B cell (primary cell): ENCODE data around the gene HMBS. TPM values are rescaled to one million over a fixed set of nuclear protein-coding genes. Genes with fewer than 3 reads are reported as not detected.

Experiments used
- ATAC-seq: fragments of 200-7000 bp; cut with Tn5 transposase; one replicate; pipeline ENCODE4 v1.10.0; 2021; ENCODE audit warnings: low read depth, mild to moderate bottlenecking, moderate number of reproducible peaks, moderate library complexity
- CTCF ChIA-PET: fragments of 350-600 bp; sonication (Branson Sonifier 250); formaldehyde crosslinking; loops from one replicate; lab custom pipeline; 2021; ENCODE audit warnings: antibody characterized with exemption, inconsistent platforms; lab: Charles Lee
- POLR2A ChIA-PET: fragments of 350-600 bp; sonication (Branson Sonifier 250); formaldehyde crosslinking; loops from one replicate; lab custom pipeline; 2021; ENCODE audit warnings: antibody characterized with exemption; lab: Charles Lee
- DNase-seq: peaks from one replicate; pipeline ENCODE4 v3.0.0; 2013
- H2AFZ ChIP-seq: 2 replicates; pipeline ENCODE4 v1.6.1; 2012; ENCODE audit warnings: mild to moderate bottlenecking, low read depth, low read length; ENCODE audit not compliant: insufficient read depth, poor library complexity, severe bottlenecking
- H3K27ac ChIP-seq, 2 donors: 1 replicate in 1 of 2; 2 replicates in 1 of 2; pipeline ENCODE4 v1.5.1; 2012 to 2013; ENCODE audit warnings: low read length in 2 of 2, mild to moderate bottlenecking in 2 of 2, moderate library complexity in 1 of 2
- H3K27me3 ChIP-seq, 4 experiments: fragments of 200-600 bp in 1 of 4; sonication (generic) in 1 of 4; replicated peaks in 1 of 4; 1 replicate in 2 of 4; 2 replicates in 2 of 4; pipeline versions ENCODE4 v1.6.1 to v1.7.0; 2013 to 2016; ENCODE audit warnings: low read length in 3 of 4, mild to moderate bottlenecking in 2 of 4, mixed read lengths in 1 of 4, moderate library complexity in 1 of 4; ENCODE audit not compliant: insufficient read depth in 4 of 4, control insufficient read depth in 3 of 4; ENCODE audit errors: control extremely low read depth in 1 of 4
- H3K36me3 ChIP-seq, 2 experiments: replicated peaks in 1 of 2; 1 replicate in 1 of 2; 2 replicates in 1 of 2; pipeline versions ENCODE4 v1.6.1 to v1.7.1; 2013; ENCODE audit warnings: low read length in 1 of 2; ENCODE audit not compliant: insufficient read depth in 2 of 2, control insufficient read depth in 1 of 2; ENCODE audit errors: control extremely low read depth in 1 of 2, extremely low read depth in 1 of 2
- H3K4me1 ChIP-seq, 2 donors: fragments of 200-600 bp in 1 of 2; sonication (generic) in 1 of 2; 1 replicate in 1 of 2; 2 replicates in 1 of 2; pipeline versions ENCODE4 v1.5.1 to v1.6.1; 2013 to 2017; ENCODE audit warnings: low read length in 2 of 2; ENCODE audit not compliant: control insufficient read depth in 2 of 2, insufficient read depth in 2 of 2
- H3K4me2 ChIP-seq: replicated peaks from 2 replicates; pipeline ENCODE3; 2012; ENCODE audit warnings: mild to moderate bottlenecking, low read depth, low read length; ENCODE audit not compliant: poor library complexity, severe bottlenecking
- H3K4me3 ChIP-seq, 5 experiments: fragments of 200-600 bp in 1 of 5; sonication (generic) in 1 of 5; 1 replicate in 3 of 5; 2 replicates in 2 of 5; pipeline versions ENCODE4 v1.5.1 to v1.7.0; 2011 to 2016; ENCODE audit warnings: low read length in 4 of 5, mild to moderate bottlenecking in 4 of 5, low read depth in 2 of 5, control low read depth in 1 of 5, moderate library complexity in 1 of 5; ENCODE audit not compliant: insufficient read depth in 1 of 5; ENCODE audit errors: control extremely low read depth in 1 of 5, extremely low read depth in 1 of 5
- H3K79me2 ChIP-seq: fragments of 200-600 bp; sonication (generic); one replicate; pipeline ENCODE4 v1.6.0; 2016; ENCODE audit warnings: low read length; ENCODE audit not compliant: control insufficient read depth, insufficient read depth
- H3K9ac ChIP-seq: fragments of 200-600 bp; sonication (generic); 2 replicates; pipeline ENCODE4 v1.6.1; 2017; ENCODE audit warnings: mild to moderate bottlenecking, low read length, moderate library complexity
- H3K9me3 ChIP-seq, 3 donors: one replicate each; pipeline versions ENCODE4 v1.6.1 to v1.7.1; 2013; ENCODE audit warnings: low read length in 2 of 3; ENCODE audit not compliant: control insufficient read depth in 2 of 3, insufficient read depth in 1 of 3; ENCODE audit errors: control extremely low read depth in 1 of 3
- H4K20me1 ChIP-seq: 2 replicates; pipeline ENCODE4 v1.6.0; 2012; ENCODE audit warnings: mild to moderate bottlenecking, low read length; ENCODE audit not compliant: insufficient read depth, control insufficient read depth, poor library complexity, severe bottlenecking
- H3K27ac Mint-ChIP-seq: one replicate; pipeline ENCODE4 v1.8.0; 2021; ENCODE audit warnings: mixed read lengths
- H3K27me3 Mint-ChIP-seq: one replicate; pipeline ENCODE4 v1.8.0; 2021; ENCODE audit warnings: mixed read lengths
- H3K4me1 Mint-ChIP-seq: one replicate; pipeline ENCODE4 v1.8.0; 2021; ENCODE audit warnings: mixed read lengths
- H3K4me3 Mint-ChIP-seq: one replicate; pipeline ENCODE4 v1.8.0; 2021; ENCODE audit warnings: mixed read lengths
- H3K9me3 Mint-ChIP-seq: one replicate; pipeline ENCODE4 v1.8.0; 2022; ENCODE audit warnings: mixed read lengths; ENCODE audit not compliant: insufficient read depth
- EZH2 ChIP-seq: IDR thresholded peaks from 2 replicates; pipeline ENCODE4 v1.6.1; 2012; ENCODE audit warnings: borderline replicate concordance, low read depth, mild to moderate bottlenecking, moderate library complexity, low read length; ENCODE audit not compliant: insufficient read depth, poor library complexity, severe bottlenecking
- WGBS: methylation state at CpG from one replicate; pipeline ENCODE4 v1.1.5; 2013; ENCODE audit warnings: missing lambda C conversion rate; ENCODE audit not compliant: insufficient coverage; 5-methylcytosine and 5-hydroxymethylcytosine counted together
- intact Hi-C: fragments of 100-400 bp; cut with micrococcal nuclease; formaldehyde crosslinking; loops from one replicate; pipeline ENCODE4 v1.10.0; 2022
- polyA plus RNA-seq: library from polyadenylated mRNA; depleted of rRNA; stranded (reverse); fragments of >200 nt; gene quantifications from 2 replicates; pipeline ENCODE4 v1.2.3, GENCODE V29; 2012
- total RNA-seq, 2 donors: library from RNA; stranded (reverse); fragments of 120-200 nt in 1 of 2; gene quantifications; 1 replicate in 1 of 2; 2 replicates in 1 of 2; pipeline versions ENCODE4 v1.2.3 to v1.2.4, GENCODE V29; 2013 to 2022
- TF ChIP-seq, protein P1 (sequence below): fragments of 200-600 bp; IDR thresholded peaks from one replicate; pipeline ENCODE4 v1.8.0; 2022; ENCODE audit warnings: antibody characterized with exemption, mild to moderate bottlenecking

The HMBS gene
- total and polyA plus RNA-seq, 2 donors (not counting 1 experiment from before 2014, with no cell fraction given) = 7.6 to 17.7 TPM

DNA sequence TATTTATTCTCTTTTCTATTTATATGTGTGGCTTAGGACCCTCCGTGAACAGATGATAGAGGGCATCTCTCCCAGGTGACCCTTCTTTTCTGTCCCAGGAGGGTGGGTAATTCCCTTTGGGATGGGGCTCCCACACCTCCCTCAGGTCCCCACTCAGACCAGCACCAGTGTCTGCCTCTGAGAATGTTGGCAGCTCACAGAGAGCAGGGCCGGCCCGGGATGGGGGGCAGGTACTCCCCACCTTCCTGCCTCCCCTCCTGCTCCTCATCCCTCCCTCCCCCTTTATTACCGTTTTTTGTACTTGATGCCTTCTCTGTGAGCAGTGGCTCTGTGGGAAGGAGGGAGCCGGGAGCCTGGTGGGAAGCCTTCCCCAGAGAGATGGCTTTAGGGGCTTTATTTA, 31.9 kb downstream of the HMBS start:
- Histone ChIP-seq H3K27ac (no peak overlapping the region), H3K9ac (no peak overlapping the region), H3K27me3 (no peaks in the 10 kb centered on the region), H3K9me3 (no peaks in the 10 kb centered on the region), H4K20me1 (peaks cover 2% of the 10 kb centered on the region), H3K4me1 (peaks cover 6 to 15% of the 10 kb centered on the region in 2 donors), H2AFZ (no peak overlapping the region), H3K4me3 (no peak overlapping the region), H3K36me3 (peaks cover 0 to 17% of the 10 kb centered on the region in 2 experiments), H3K4me2 (no peak overlapping the region), H3K79me2 (peaks cover 2% of the 10 kb centered on the region)
- 91% methylated on average over 1 of the region's 5 CpGs for WGBS
- no peak for TF ChIP-seq EZH2
- TF ChIP-seq, protein P1, sequence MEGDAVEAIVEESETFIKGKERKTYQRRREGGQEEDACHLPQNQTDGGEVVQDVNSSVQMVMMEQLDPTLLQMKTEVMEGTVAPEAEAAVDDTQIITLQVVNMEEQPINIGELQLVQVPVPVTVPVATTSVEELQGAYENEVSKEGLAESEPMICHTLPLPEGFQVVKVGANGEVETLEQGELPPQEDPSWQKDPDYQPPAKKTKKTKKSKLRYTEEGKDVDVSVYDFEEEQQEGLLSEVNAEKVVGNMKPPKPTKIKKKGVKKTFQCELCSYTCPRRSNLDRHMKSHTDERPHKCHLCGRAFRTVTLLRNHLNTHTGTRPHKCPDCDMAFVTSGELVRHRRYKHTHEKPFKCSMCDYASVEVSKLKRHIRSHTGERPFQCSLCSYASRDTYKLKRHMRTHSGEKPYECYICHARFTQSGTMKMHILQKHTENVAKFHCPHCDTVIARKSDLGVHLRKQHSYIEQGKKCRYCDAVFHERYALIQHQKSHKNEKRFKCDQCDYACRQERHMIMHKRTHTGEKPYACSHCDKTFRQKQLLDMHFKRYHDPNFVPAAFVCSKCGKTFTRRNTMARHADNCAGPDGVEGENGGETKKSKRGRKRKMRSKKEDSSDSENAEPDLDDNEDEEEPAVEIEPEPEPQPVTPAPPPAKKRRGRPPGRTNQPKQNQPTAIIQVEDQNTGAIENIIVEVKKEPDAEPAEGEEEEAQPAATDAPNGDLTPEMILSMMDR = no peak
- Mint-ChIP-seq H3K9me3 (no peaks in the 10 kb centered on the region), H3K27ac (no peak overlapping the region), H3K4me3 (no peak overlapping the region), H3K27me3 (no peaks in the 10 kb centered on the region), H3K4me1 (peaks cover 19% of the 10 kb centered on the region)
- intact Hi-C loops = no loop called here
- ATAC-seq = no peak
- CTCF ChIA-PET = no interaction called here
- no peak for DNase-seq
- POLR2A ChIA-PET = interaction anchor here (1.0 kb wide), 1 partner anchor 14 kb away, joined by 3 read pairs; no protein-coding TSS in a partner anchor

DNA sequence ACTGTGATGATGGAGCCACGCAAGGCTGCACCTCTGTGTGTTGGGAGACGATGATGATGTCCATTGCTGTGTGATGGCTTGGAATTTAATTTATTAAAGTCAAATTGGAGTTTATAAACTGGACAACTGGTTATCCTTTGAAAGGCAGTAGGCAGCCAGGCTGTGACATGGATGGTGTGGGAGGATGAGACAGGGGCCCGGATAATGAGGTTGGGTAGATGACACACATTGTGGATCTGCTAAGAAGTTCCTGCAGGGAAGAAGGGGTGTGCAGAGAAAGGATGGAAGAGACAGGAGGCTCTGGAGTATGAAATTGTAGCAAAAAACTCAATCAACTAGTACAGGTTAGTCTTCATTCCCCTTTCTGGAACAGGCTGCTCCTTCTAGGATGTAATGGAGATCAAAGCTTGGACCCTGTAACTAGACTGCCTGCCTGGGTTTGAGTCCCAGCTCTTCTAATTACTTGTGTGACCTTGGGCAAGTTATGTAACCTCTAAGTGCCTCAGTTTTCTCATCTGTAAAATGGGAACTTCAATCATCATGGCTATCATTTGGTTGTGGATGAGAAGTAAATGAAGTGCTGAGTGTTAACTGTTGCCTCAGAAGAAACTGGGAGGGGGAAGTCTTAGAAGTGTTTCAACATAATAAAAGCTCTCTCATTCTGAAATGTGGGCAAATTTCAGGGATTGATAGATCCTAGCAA, 32.5 kb downstream of the HMBS start:
- no peak overlapping the region for H3K4me3 ChIP-seq
- no peak for ATAC-seq
- H3K9me3 ChIP-seq = no peaks in the 10 kb centered on the region
- POLR2A ChIA-PET = no interaction called here
- no peak overlapping the region for H3K4me3 Mint-ChIP-seq
- H3K4me1 Mint-ChIP-seq = peaks cover 23% of the 10 kb centered on the region
- no peak overlapping the region for H2AFZ ChIP-seq
- H3K27ac ChIP-seq = no peak overlapping the region
- CTCF ChIA-PET = no interaction called here
- no peaks in the 10 kb centered on the region for H3K27me3 Mint-ChIP-seq
- H3K4me1 ChIP-seq = peaks cover 9 to 19% of the 10 kb centered on the region in 2 donors
- 100% methylated on average over 3 of the region's 3 CpGs for WGBS
- intact Hi-C loops = no loop called here
- no peak overlapping the region for H3K27ac Mint-ChIP-seq
- H3K9me3 Mint-ChIP-seq = no peaks in the 10 kb centered on the region
- peaks cover 8% of the 10 kb centered on the region for H3K79me2 ChIP-seq
- no peak overlapping the region for H3K9ac ChIP-seq
- no peak for TF ChIP-seq EZH2
- TF ChIP-seq, protein P1 = no peak
- no peaks in the 10 kb centered on the region for H3K27me3 ChIP-seq
- no peak overlapping the region for H3K4me2 ChIP-seq
- DNase-seq = no peak
- H3K36me3 ChIP-seq = peaks cover 0 to 11% of the 10 kb centered on the region in 2 experiments
- peaks cover 7% of the 10 kb centered on the region for H4K20me1 ChIP-seq
